ENCODE measurements around the gene LARP4B. TPM values are rescaled to one million over a fixed set of nuclear protein-coding genes. Genes with fewer than 3 reads are reported as not detected.

Gene LARP4B
- polyA plus RNA-seq, 1 donor (not counting 4 experiments of a cell fraction or from before 2014, with no cell fraction given) = 39.4 TPM

DNA sequence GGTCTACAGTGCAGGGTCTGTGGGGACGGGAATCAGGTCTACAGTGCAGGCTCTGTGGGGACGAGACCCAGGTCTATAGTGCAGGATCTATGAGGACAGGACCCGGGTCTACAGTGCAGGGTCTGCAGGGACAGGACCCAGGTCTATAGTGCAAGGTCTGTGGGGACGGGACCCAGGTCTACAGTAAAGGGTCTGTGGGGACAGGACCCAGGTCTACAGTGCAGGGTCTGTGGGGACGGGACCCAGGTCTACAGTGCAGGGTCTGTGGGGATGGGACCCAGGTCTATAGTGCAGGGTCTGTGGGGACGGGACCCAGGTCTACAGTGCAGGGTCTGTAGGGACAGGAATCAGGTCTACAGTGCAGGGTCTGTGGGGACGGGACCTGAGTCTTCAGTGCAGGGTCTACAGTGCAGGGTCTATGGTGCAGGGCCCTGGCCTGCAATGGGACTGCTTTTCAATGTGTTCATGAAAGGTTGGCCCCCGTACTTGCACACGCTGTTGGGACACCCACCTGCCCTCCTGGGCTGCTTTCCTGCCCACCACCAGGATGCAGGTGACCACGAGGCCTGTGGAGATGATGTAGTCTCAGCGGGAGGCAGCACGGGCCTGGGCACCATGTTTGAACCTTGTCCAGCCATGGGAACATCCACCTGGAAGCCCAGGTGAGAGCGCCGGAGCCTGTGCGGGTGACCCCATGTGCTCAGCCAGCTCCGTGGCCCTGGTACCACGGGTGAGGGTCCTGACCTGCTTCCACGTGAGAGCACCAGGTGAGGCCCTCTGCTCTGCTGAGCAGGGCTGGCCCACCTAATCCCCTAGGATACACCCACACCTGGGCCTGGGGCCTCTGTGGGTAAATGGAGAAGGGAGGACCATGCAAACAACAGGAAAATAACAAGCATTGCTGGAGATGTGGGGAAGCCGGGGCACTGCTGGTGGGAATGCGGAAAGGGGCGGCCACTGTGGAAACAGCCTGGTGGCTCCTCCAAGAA is 150.7 kb downstream of the LARP4B start:
- Histone ChIP-seq H3K9me3 (ENCODE audit: control insufficient read depth, low read depth, low read length) (no peaks in the 10 kb centered on the region), H2AFZ (ENCODE audit: control insufficient read depth, low read length) (no peak overlapping the region), H3K9me1 (ENCODE audit: control insufficient read depth, extremely low read depth, insufficient read depth, low read length) (no peaks in the 10 kb centered on the region), H3K4me1 (ENCODE audit: control insufficient read depth, extremely low read depth, insufficient read depth, low read length) (peaks cover 5% of the 10 kb centered on the region), H3K4me3 (ENCODE audit: control insufficient read depth in 2 of 3, extremely low read depth in 1 of 3, insufficient read depth in 2 of 3, low read depth in 1 of 3, low read length in 3 of 3) (no peak overlapping the region), H4K20me1 (ENCODE audit: control insufficient read depth, extremely low read depth, insufficient read depth, low read length) (no peaks in the 10 kb centered on the region), H3K79me2 (ENCODE audit: control insufficient read depth, insufficient read depth, low read length) (no peaks in the 10 kb centered on the region), H3K27ac (ENCODE audit: control insufficient read depth, insufficient read depth, low read length) (no peak overlapping the region), H3K27me3 (ENCODE audit: control insufficient read depth, extremely low read depth, insufficient read depth, low read length) (peaks cover 16% of the 10 kb centered on the region), H3K36me3 (ENCODE audit: control insufficient read depth in 2 of 2, extremely low read depth in 1 of 2, insufficient read depth in 2 of 2, low read length in 2 of 2) (no peaks in the 10 kb centered on the region), H3K9ac (ENCODE audit: control insufficient read depth, extremely low read depth, insufficient read depth, low read length) (no peak overlapping the region), H3K4me2 (ENCODE audit: control insufficient read depth, extremely low read depth, insufficient read depth, low read depth, low read length) (no peak overlapping the region)
- FAIRE-seq (no peak), DNase-seq (ENCODE audit: low read depth, low spot score) (no peak)
- TF ChIP-seq EZH2 (IDR thresholded peaks at IDR 0.05; ENCODE audit: low read length) = no peak
- dilution Hi-C loops (cut with MboI; ENCODE audit: extremely low pct_ligation_motif_present, low sequenced_read_pairs) = no loop called here

DNA sequence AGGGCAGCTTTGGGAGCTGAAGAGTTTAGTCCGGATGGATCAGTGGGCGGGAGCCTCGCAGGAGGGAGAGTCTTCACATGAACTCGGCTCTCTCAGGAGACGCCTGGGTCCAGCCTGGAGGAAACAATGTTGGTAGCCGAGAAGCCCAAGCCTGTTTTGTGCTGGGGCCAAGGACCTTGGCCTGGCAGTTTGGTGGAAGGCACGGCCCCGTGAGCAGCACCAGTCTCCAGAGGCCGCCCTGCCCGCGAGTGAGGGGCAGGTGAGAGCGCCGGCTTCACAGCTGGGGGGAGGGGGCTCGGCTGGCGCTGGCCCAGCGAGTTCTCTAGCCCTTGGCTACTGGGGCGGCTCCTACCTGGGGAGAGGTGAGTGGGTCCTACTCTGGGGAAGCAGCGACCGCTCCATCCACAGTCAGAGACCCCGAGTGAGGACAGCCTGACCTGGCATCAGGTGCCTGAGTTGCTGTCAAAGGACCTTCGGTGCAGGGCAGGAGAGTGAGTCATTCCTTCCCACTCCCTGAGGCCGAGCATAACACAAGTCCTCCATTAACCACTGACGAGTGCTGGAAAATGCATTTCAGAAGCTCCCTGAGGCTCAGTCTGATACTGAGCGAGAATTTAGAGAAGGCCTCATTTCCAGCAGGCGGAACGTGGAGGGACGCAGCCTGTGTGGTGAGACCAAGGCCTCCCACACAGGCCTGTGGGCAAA is 152.7 kb downstream of the LARP4B start:
- Histone ChIP-seq H2AFZ (ENCODE audit: control insufficient read depth, low read length) (no peak overlapping the region), H3K4me2 (ENCODE audit: control insufficient read depth, extremely low read depth, insufficient read depth, low read depth, low read length) (no peak overlapping the region), H3K9me1 (ENCODE audit: control insufficient read depth, extremely low read depth, insufficient read depth, low read length) (no peaks in the 10 kb centered on the region), H3K27me3 (ENCODE audit: control insufficient read depth, extremely low read depth, insufficient read depth, low read length) (peaks cover 8% of the 10 kb centered on the region), H3K4me1 (ENCODE audit: control insufficient read depth, extremely low read depth, insufficient read depth, low read length) (no peaks in the 10 kb centered on the region), H3K36me3 (ENCODE audit: control insufficient read depth in 2 of 2, extremely low read depth in 1 of 2, insufficient read depth in 2 of 2, low read length in 2 of 2) (no peaks in the 10 kb centered on the region), H3K27ac (ENCODE audit: control insufficient read depth, insufficient read depth, low read length) (no peak overlapping the region), H4K20me1 (ENCODE audit: control insufficient read depth, extremely low read depth, insufficient read depth, low read length) (no peaks in the 10 kb centered on the region), H3K9ac (ENCODE audit: control insufficient read depth, extremely low read depth, insufficient read depth, low read length) (no peak overlapping the region), H3K9me3 (ENCODE audit: control insufficient read depth, low read depth, low read length) (no peaks in the 10 kb centered on the region), H3K79me2 (ENCODE audit: control insufficient read depth, insufficient read depth, low read length) (no peaks in the 10 kb centered on the region), H3K4me3 (ENCODE audit: control insufficient read depth in 2 of 3, extremely low read depth in 1 of 3, insufficient read depth in 2 of 3, low read depth in 1 of 3, low read length in 3 of 3) (no peak overlapping the region)
- TF ChIP-seq EZH2 (IDR thresholded peaks at IDR 0.05; ENCODE audit: low read length) = no peak
- TF ChIP-seq, protein P1, sequence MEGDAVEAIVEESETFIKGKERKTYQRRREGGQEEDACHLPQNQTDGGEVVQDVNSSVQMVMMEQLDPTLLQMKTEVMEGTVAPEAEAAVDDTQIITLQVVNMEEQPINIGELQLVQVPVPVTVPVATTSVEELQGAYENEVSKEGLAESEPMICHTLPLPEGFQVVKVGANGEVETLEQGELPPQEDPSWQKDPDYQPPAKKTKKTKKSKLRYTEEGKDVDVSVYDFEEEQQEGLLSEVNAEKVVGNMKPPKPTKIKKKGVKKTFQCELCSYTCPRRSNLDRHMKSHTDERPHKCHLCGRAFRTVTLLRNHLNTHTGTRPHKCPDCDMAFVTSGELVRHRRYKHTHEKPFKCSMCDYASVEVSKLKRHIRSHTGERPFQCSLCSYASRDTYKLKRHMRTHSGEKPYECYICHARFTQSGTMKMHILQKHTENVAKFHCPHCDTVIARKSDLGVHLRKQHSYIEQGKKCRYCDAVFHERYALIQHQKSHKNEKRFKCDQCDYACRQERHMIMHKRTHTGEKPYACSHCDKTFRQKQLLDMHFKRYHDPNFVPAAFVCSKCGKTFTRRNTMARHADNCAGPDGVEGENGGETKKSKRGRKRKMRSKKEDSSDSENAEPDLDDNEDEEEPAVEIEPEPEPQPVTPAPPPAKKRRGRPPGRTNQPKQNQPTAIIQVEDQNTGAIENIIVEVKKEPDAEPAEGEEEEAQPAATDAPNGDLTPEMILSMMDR (optimal IDR thresholded peaks at IDR 0.05 in 1 of 3, IDR thresholded peaks at IDR 0.05 in 1 of 3, conservative IDR thresholded peaks at IDR 0.05 in 1 of 3; ENCODE audit: extremely low read depth in 1 of 3, insufficient read depth in 2 of 3, low read length in 3 of 3) = no peak
- FAIRE-seq = no peak
- dilution Hi-C loops (cut with MboI; ENCODE audit: extremely low pct_ligation_motif_present, low sequenced_read_pairs) = no loop called here
- DNase-seq (ENCODE audit: low read depth, low spot score) = no peak
